A673 (cell line): ENCODE measurements around the gene CORO1A. TPM values are rescaled to one million over a fixed set of nuclear protein-coding genes. Genes with fewer than 3 reads are reported as not detected.

Source experiments
- BruUV-seq: library from RNA; stranded (reverse); fragments of 400-500 nt; replicated peaks from 2 replicates; lab custom pipeline; 2021; lab: Mats Ljungman, UMichigan
- CTCF ChIA-PET: fragments of 300-600 bp; sonication (Branson Sonifier 250); formaldehyde crosslinking; loops from one replicate; lab custom pipeline; 2022; ENCODE audit warnings: antibody characterized with exemption; lab: Charles Lee
- POLR2A ChIA-PET: fragments of 300-600 bp; sonication (Branson Sonifier 250); formaldehyde crosslinking; loops from one replicate; lab custom pipeline; 2022; ENCODE audit warnings: antibody characterized with exemption; ENCODE audit not compliant: low non-redundant PET; lab: Charles Lee
- DNase-seq: peaks from one replicate; pipeline ENCODE4 v3.0.0-alpha.2; 2015; ENCODE audit warnings: low spot score
- H3K27ac ChIP-seq: fragments of 200-600 bp; sonication (generic); 2 replicates; pipeline ENCODE4 v1.5.1; 2016; ENCODE audit warnings: mixed run types, low read depth, mild to moderate bottlenecking, mixed read lengths, antibody characterized with exemption, low read length; ENCODE audit not compliant: poor library complexity, severe bottlenecking
- H3K27me3 ChIP-seq: fragments of 200-600 bp; sonication (generic); replicated peaks from 2 replicates; pipeline ENCODE4 v1.6.1; 2017; ENCODE audit warnings: mixed run types, low read depth, mild to moderate bottlenecking, mixed read lengths, antibody characterized with exemption, low read length; ENCODE audit not compliant: insufficient read depth, poor library complexity
- H3K36me3 ChIP-seq: fragments of 200-600 bp; sonication (generic); 2 replicates; pipeline ENCODE4 v1.6.1; 2016; ENCODE audit warnings: mixed run types, mild to moderate bottlenecking, mixed read lengths, antibody characterized with exemption, low read length; ENCODE audit not compliant: insufficient read depth, poor library complexity, severe bottlenecking
- H3K4me1 ChIP-seq: fragments of 200-600 bp; sonication (generic); 2 replicates; pipeline ENCODE4 v1.6.1; 2017; ENCODE audit warnings: mixed run types, mild to moderate bottlenecking, mixed read lengths, antibody characterized with exemption, low read length; ENCODE audit not compliant: insufficient read depth, poor library complexity, severe bottlenecking
- H3K4me3 ChIP-seq: fragments of 200-600 bp; sonication (generic); 2 replicates; pipeline ENCODE4 v1.5.1; 2016; ENCODE audit warnings: low read depth, mixed run types, mild to moderate bottlenecking, mixed read lengths, low read length; ENCODE audit not compliant: poor library complexity, severe bottlenecking
- H3K9me3 ChIP-seq: fragments of 200-600 bp; sonication (generic); 2 replicates; pipeline ENCODE4 v1.6.1; 2016; ENCODE audit warnings: mixed run types, low read depth, mild to moderate bottlenecking, mixed read lengths, antibody characterized with exemption, low read length; ENCODE audit not compliant: poor library complexity, severe bottlenecking
- EZH2 ChIP-seq: fragments of 200-600 bp; sonication (generic); IDR thresholded peaks from 2 replicates; pipeline ENCODE4 v1.6.1; 2017; ENCODE audit warnings: borderline replicate concordance, low read depth, mild to moderate bottlenecking, mixed read lengths, antibody characterized with exemption, low read length; ENCODE audit not compliant: poor library complexity, severe bottlenecking
- intact Hi-C: fragments of 100-400 bp; cut with micrococcal nuclease; formaldehyde crosslinking; loops from one replicate; pipeline ENCODE4 v1.10.0; 2022; ENCODE audit not compliant: unreplicated experiment
- total RNA-seq: library from RNA; stranded (reverse); gene quantifications from 2 replicates; pipeline ENCODE4 v1.2.3, GENCODE V29; 2021
- TF ChIP-seq, protein P1 (sequence below): fragments of 300-800, 200-600 bp; sonication (generic); conservative IDR thresholded peaks from 2 replicates; pipeline ENCODE4 v1.5.1; 2017; ENCODE audit warnings: low read depth, mild to moderate bottlenecking, antibody characterized with exemption, low read length, moderate library complexity, mixed read lengths

Gene CORO1A
- total RNA-seq, 1 experiment from 2014 or later = 4.6 TPM

DNA sequence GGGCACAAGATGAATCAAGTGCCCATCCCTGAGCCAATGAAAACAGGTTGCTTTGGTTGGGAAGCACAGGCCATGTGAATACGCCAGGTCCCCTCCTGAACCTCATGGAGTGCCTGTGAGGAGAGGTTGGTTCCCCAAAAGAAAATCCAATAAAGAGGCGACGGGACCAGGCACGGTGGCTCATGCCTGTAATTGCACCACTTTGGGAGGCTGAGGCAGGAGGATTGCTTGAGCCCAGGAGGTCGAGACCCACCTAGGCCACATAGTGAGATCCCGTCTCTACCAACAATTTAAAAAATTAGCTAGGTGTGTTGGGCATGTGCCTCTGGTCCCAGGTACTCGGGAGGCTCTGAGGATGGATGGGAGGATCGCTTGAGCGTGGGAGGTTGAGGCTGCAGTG lies 3.5 kb upstream of the CORO1A start:
- no peaks in the 10 kb centered on the region for H3K4me1 ChIP-seq
- no peak overlapping the region for H3K27ac ChIP-seq
- H3K9me3 ChIP-seq = no peaks in the 10 kb centered on the region
- H3K27me3 ChIP-seq = no peaks in the 10 kb centered on the region
- ChIA-PET CTCF (no interaction called here), POLR2A (no interaction called here)
- no peak for TF ChIP-seq EZH2
- TF ChIP-seq, protein P1, sequence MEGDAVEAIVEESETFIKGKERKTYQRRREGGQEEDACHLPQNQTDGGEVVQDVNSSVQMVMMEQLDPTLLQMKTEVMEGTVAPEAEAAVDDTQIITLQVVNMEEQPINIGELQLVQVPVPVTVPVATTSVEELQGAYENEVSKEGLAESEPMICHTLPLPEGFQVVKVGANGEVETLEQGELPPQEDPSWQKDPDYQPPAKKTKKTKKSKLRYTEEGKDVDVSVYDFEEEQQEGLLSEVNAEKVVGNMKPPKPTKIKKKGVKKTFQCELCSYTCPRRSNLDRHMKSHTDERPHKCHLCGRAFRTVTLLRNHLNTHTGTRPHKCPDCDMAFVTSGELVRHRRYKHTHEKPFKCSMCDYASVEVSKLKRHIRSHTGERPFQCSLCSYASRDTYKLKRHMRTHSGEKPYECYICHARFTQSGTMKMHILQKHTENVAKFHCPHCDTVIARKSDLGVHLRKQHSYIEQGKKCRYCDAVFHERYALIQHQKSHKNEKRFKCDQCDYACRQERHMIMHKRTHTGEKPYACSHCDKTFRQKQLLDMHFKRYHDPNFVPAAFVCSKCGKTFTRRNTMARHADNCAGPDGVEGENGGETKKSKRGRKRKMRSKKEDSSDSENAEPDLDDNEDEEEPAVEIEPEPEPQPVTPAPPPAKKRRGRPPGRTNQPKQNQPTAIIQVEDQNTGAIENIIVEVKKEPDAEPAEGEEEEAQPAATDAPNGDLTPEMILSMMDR = no peak
- no peak overlapping the region for H3K4me3 ChIP-seq
- BruUV-seq = no TSS peak
- H3K36me3 ChIP-seq = no peaks in the 10 kb centered on the region
- intact Hi-C loops = no loop called here
- DNase-seq = no peak

DNA sequence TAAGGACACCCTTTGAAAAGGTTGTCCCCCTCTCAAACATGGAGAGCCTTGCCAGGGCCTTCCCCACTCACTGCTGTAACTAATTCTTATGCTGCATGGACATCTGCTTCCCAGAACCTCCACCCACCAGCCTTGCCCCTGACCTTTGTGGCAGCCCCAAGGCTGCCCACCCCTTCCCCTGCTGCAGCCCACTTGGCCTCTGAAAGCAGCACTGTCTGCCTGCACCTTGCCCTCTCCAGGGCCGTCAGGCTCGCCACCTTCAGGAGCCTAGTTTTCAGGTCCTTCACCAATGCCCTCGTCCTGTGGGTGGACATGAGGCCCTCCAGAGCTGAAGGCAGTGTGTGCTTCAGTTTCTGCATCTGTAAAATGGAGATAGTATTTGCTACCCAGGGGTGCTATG lies 2.7 kb upstream of the CORO1A start:
- DNase-seq = no peak
- intact Hi-C loops = no loop called here
- POLR2A ChIA-PET = no interaction called here
- CTCF ChIA-PET = interaction anchor here (0.6 kb wide), 1 partner anchor 137 kb away, joined by 5 read pairs; no protein-coding TSS in a partner anchor
- no peak overlapping the region for H3K4me3 ChIP-seq
- no TSS peak for BruUV-seq
- no peaks in the 10 kb centered on the region for H3K9me3 ChIP-seq
- no peaks in the 10 kb centered on the region for H3K4me1 ChIP-seq
- no peaks in the 10 kb centered on the region for H3K27me3 ChIP-seq
- no peak overlapping the region for H3K27ac ChIP-seq
- H3K36me3 ChIP-seq = no peaks in the 10 kb centered on the region
- TF ChIP-seq, protein P1 = no peak
- TF ChIP-seq EZH2 = no peak

DNA sequence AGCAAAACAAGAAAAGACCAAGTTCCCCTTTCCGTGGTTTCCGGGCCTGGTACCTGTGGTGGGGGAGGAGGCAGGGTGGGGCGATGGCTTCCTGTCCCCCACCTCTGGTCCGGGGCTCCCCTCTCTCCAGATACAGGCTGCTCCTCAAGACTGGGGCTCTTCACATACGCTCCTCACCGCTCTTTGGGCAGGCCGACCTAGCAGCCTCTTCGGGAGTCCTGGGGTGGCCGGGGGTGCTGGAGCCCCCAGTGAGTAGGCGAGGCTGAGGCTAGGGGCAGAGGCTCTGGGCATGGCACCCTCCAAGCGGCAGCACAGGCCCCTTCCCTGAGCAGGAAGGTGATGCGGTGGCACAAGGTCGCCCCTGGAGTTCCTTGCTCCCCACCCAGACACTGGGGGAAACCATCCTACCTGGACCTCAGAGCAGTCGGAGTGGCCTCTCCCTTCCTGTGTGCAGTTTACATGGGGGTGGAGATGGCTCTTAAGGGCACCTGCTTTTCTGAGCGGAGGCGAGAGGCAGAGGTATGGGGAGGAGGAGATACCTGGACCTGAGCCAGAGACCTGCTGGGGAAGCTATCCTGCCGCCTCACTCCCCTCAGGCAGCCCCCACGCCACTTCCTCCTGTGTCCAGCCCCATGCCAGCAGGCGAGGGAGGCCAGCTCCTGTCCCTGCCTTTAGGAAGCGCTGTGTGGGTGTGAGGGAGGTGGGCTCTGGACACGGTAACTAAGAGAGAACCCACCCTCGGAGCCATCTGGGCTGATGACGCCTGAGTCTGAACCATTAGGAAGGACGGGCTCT lies 891 bp downstream of the CORO1A start:
- Histone ChIP-seq H3K36me3 (no peaks in the 10 kb centered on the region), H3K4me3 (peak overlapping the region; percentile 59), H3K9me3 (no peaks in the 10 kb centered on the region), H3K27ac (no peak overlapping the region), H3K27me3 (no peaks in the 10 kb centered on the region), H3K4me1 (no peaks in the 10 kb centered on the region)
- POLR2A ChIA-PET = no interaction called here
- CTCF ChIA-PET = no interaction called here
- no TSS peak for BruUV-seq
- no peak for DNase-seq
- TF ChIP-seq, protein P1 = no peak
- no peak for TF ChIP-seq EZH2
- intact Hi-C loops = no loop called here
